Brain microvascular endothelial cell (primary cell): ENCODE data around the gene REN.

Experiments used
- DNase-seq: peaks from one replicate; pipeline ENCODE4 v3.0.0-alpha.2; 2020
- H3K27ac ChIP-seq: fragments of 250-450 bp; sonication (Bioruptor Pico); 2 replicates; pipeline ENCODE4 v1.5.1; 2020; ENCODE audit warnings: mild to moderate bottlenecking, moderate library complexity
- H3K27me3 ChIP-seq: fragments of 250-450 bp; sonication (Bioruptor Pico); replicated peaks from 2 replicates; pipeline ENCODE4 v1.5.1; 2020; ENCODE audit warnings: mild to moderate bottlenecking
- H3K36me3 ChIP-seq: fragments of 250-450 bp; sonication (Bioruptor Pico); replicated peaks from 2 replicates; pipeline ENCODE4 v1.5.1; 2020; ENCODE audit warnings: mild to moderate bottlenecking
- H3K4me3 ChIP-seq: 2 replicates; pipeline ENCODE4 v1.5.1; 2011; ENCODE audit warnings: low read depth, mild to moderate bottlenecking, control low read depth, low read length, moderate library complexity
- in situ Hi-C: cut with HindIII; loops from 2 replicates; pipeline ENCODE4 v1.10.0; 2017; ENCODE audit warnings: low sequenced_read_pairs, low pct_ligation_motif_present
- TF ChIP-seq, protein P1 (sequence below): IDR thresholded peaks from 2 replicates; pipeline ENCODE4 v1.5.1; 2011; ENCODE audit warnings: low read depth, mild to moderate bottlenecking, moderate library complexity, low read length, control low read depth, inconsistent platforms; ENCODE audit errors: missing control alignments

Gene REN

DNA sequence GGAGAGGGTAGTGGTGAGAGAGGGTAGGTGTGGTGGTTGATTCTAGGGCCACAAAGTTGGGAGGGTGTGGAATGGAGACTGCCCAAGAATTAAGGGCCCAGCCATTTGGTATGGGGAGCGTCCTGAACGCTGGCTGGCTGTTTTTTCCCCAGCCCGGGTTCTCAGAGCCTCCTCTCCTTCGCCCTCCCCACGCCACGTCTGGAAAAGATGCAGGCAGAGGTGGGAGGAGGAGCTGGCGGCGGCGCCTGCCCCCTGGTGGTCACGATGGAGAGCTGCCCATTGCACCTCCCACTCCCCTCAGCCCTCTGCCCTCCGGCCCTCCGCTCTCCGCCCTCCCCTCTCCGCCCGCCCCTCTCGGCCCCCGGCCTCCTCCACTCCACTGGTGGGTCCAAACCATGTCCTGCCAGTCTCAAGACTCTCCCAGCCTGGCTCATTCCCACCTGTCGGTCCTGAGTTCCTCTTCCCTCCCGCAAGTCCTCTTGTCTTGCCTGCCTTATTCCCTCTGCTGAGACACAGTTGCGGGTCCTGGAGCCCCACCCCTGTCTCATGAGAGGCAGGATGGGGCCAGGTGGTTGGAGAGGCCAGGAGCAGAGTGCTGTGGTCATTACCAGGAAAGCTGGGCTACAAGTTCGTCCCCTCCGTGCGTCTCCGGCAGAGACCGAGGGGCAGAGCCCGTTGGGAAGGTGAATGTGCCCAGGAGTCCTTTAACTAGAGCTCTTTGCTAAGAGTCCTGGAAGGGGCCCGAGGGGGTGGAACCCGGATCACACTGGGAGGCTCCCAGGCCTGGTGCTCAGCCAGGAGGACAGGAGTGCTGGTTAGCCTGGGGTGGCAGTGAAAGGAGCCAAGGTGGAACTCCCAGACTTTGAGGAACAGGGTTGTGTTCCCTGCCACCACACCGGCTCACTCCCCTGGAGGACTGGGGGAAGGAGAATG lies 36.9 kb downstream of the REN start:
- peak; percentile 29 for DNase-seq
- TF ChIP-seq, protein P1, sequence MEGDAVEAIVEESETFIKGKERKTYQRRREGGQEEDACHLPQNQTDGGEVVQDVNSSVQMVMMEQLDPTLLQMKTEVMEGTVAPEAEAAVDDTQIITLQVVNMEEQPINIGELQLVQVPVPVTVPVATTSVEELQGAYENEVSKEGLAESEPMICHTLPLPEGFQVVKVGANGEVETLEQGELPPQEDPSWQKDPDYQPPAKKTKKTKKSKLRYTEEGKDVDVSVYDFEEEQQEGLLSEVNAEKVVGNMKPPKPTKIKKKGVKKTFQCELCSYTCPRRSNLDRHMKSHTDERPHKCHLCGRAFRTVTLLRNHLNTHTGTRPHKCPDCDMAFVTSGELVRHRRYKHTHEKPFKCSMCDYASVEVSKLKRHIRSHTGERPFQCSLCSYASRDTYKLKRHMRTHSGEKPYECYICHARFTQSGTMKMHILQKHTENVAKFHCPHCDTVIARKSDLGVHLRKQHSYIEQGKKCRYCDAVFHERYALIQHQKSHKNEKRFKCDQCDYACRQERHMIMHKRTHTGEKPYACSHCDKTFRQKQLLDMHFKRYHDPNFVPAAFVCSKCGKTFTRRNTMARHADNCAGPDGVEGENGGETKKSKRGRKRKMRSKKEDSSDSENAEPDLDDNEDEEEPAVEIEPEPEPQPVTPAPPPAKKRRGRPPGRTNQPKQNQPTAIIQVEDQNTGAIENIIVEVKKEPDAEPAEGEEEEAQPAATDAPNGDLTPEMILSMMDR, result peak; percentile 89
- H3K27ac ChIP-seq, result no peak overlapping the region
- in situ Hi-C loops, result loop anchor here (25.0 kb wide), 1 partner anchor 267 kb away; the partner anchor contains the start of gene SNRPE
- H3K27me3 ChIP-seq, result no peaks in the 10 kb centered on the region
- H3K36me3 ChIP-seq, result peaks cover 5% of the 10 kb centered on the region
- no peak overlapping the region for H3K4me3 ChIP-seq

DNA sequence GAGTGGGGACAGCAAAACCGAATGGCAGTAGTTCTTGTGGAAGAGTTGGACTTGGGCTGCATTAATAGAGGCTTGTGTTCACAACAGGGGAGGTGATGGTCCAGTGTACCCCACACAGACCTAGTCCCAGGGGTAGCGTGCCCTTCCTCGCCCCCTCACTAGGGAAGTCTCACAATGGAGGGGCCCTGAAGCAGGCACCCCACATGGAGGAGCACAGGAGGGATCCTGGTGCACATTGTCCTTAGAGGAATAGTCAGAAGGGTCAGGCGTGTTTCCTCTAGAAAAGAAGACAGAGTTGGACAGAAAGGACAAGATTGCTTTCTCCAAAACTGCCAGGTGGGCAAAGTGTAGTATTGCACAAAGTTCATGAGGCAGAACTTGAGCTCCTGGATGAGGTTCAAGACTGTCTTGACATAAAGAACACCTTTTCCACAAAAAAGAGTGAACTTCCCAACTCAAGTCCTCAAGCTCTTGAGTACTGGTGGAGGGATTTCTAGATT lies 37.6 kb downstream of the REN start:
- DNase-seq, result no peak
- H3K27ac ChIP-seq, result no peak overlapping the region
- H3K36me3 ChIP-seq, result peaks cover 5% of the 10 kb centered on the region
- H3K27me3 ChIP-seq, result no peaks in the 10 kb centered on the region
- TF ChIP-seq, protein P1, result peak; percentile 5
- in situ Hi-C loops, result loop anchor here (25.0 kb wide), 1 partner anchor 266 kb away; the partner anchor contains the start of gene SNRPE
- no peak overlapping the region for H3K4me3 ChIP-seq

DNA sequence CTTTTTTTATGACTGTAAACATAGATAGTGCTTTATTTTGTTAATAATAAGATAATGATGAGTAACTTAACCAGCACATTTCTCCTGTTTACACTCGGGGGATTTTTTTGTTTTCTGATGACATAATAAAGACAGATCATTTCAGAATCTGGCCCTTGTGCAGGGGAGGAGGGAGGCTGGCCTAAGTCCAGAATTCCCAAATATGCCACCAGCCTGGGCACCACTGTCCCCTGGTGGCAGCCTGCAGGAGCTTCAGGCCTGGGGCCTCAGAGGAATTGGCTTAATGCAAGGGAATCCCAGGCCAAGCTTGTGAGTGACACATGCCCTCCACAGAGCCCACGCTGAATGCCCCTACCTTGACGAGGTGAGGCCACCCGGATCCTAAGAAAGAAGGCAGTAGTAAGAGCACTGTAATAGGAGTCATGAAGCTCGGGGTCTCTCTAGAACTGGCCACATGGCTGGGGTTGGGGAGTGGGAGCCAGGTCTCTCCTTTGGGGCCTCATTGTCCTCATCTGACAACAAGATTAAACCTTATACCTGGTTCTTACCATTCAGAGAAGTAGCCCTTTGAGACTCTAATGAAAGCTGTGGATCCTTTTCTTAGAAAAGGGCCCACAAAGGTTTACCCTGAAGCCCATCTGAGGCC lies 38.4 kb downstream of the REN start:
- Histone ChIP-seq H3K27me3 (no peaks in the 10 kb centered on the region), H3K36me3 (peaks cover 6% of the 10 kb centered on the region), H3K4me3 (no peak overlapping the region), H3K27ac (no peak overlapping the region)
- DNase-seq, result peak; percentile 69
- in situ Hi-C loops, result loop anchor here (25.0 kb wide), 1 partner anchor 265 kb away; the partner anchor contains the start of gene SNRPE
- TF ChIP-seq, protein P1, result peak; percentile 99

DNA sequence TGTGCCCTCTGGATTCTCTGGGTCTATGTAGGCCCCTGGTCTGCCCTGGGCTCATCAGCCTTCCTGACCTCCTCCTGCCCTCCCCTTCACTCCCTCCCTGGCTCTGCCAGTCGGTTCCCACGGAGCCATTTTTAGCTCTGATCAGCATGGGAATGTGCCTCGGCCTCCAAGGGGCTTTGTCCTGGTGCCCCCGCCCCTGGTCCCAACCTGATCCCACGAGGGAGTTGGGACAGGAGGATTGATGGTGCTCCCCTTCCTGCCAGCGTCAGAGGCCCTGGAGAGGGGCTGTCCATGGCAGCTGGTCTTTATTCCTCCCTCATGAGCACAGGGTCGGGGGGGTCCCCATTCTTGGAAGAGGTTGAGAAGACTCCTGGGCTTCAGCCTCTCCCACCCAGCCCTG lies 39.2 kb downstream of the REN start:
- peaks cover 9% of the 10 kb centered on the region for H3K36me3 ChIP-seq
- no peak for DNase-seq
- H3K4me3 ChIP-seq, result no peak overlapping the region
- TF ChIP-seq, protein P1, result no peak
- in situ Hi-C loops, result loop anchor here (25.0 kb wide), 1 partner anchor 265 kb away; the partner anchor contains the start of gene SNRPE
- H3K27me3 ChIP-seq, result no peaks in the 10 kb centered on the region
- no peak overlapping the region for H3K27ac ChIP-seq

DNA sequence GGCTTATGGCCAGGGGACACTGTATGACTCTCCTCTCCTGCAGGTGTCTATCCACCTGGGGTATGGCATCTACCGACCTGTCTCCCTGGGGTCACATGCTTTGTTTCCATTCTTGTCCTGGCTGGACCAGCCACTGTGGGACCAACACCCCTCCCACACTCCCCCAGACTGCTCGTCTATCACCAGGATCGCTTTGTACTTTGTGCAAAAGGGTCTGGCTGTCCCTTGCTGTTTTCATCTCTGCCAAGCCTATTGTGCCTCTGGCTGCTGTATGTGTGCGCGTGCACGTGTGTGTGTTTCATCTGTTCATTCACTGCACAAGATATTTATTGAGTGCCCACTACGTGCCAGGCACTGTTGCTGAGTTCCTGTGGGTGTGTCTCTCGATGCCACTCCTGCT lies 39.8 kb downstream of the REN start:
- Histone ChIP-seq H3K27ac (no peak overlapping the region), H3K4me3 (no peak overlapping the region), H3K27me3 (no peaks in the 10 kb centered on the region), H3K36me3 (peaks cover 9% of the 10 kb centered on the region)
- no peak for DNase-seq
- TF ChIP-seq, protein P1, result no peak
- in situ Hi-C loops, result loop anchor here (25.0 kb wide), 1 partner anchor 264 kb away; the partner anchor contains the start of gene SNRPE
